NT2/D1 (cell line): ENCODE data around the gene SHTN1.

Experiments
- SUZ12 ChIP-seq: IDR thresholded peaks from 2 replicates; pipeline ENCODE4 v1.6.1; 2011; ENCODE audit not compliant: insufficient read length, insufficient read depth; ENCODE audit errors: extremely low read depth
- YY1 ChIP-seq: IDR thresholded peaks from 2 replicates; pipeline ENCODE4 v1.6.1; 2011; ENCODE audit not compliant: insufficient read length, insufficient read depth
- ZNF274 ChIP-seq: IDR thresholded peaks from 2 replicates; pipeline ENCODE4 v1.6.1; 2011; ENCODE audit warnings: mild to moderate bottlenecking, low read depth, low read length

GRCh38 chr10:116944911-116945310 lies 60.1 kb downstream of the SHTN1 start:
- TF ChIP-seq SUZ12: no peak
- no peak for TF ChIP-seq YY1
- no peak for TF ChIP-seq ZNF274
